Neural cell (in vitro differentiated cells): ENCODE results near the gene RHEX. TPM values are rescaled to one million over a fixed set of nuclear protein-coding genes. Genes with fewer than 3 reads are reported as not detected.

Experiments used
- H2AFZ ChIP-seq: fragments of 200-600, 300-800 bp; sonication (generic), shearing (Covaris generic); 2 replicates; pipeline ENCODE4 v1.6.0; 2014; ENCODE audit warnings: low read depth, mild to moderate bottlenecking, antibody characterized with exemption, low read length, moderate library complexity
- H3F3A ChIP-seq: fragments of 200-600 bp; shearing (Covaris generic); 2 replicates; pipeline ENCODE4 v1.6.1; 2016; ENCODE audit warnings: mild to moderate bottlenecking, moderate library complexity, mixed read lengths, antibody characterized with exemption, low read length; ENCODE audit not compliant: insufficient read depth, poor library complexity, severe bottlenecking
- H3K27ac ChIP-seq: fragments of 200-600, 300-800 bp; sonication (generic), shearing (Covaris generic); 2 replicates; pipeline ENCODE4 v1.5.1; 2014; ENCODE audit warnings: mild to moderate bottlenecking, low read length, moderate library complexity
- H3K27me3 ChIP-seq: fragments of 300-800, 200-600 bp; sonication (generic), shearing (Covaris generic); 2 replicates; pipeline ENCODE4 v1.6.0; 2014; ENCODE audit warnings: mild to moderate bottlenecking, low read depth, low read length, moderate library complexity; ENCODE audit not compliant: insufficient read depth
- H3K36me3 ChIP-seq: fragments of 300-800, 200-600 bp; sonication (generic), shearing (Covaris generic); 2 replicates; pipeline ENCODE4 v1.5.1; 2014; ENCODE audit warnings: mild to moderate bottlenecking, antibody characterized with exemption, low read length, moderate library complexity; ENCODE audit not compliant: insufficient read depth
- H3K4me2 ChIP-seq: fragments of 300-800, 200-600 bp; sonication (generic), shearing (Covaris generic); 2 replicates; pipeline ENCODE4 v1.6.0; 2014; ENCODE audit warnings: mild to moderate bottlenecking, low read length
- H3K4me3 ChIP-seq: fragments of 300-800, 200-600 bp; sonication (generic), shearing (Covaris generic); 2 replicates; pipeline ENCODE4 v1.5.1; 2014; ENCODE audit warnings: mild to moderate bottlenecking, low read length, moderate library complexity
- H3K79me2 ChIP-seq: fragments of 200-600 bp; shearing (Covaris generic); replicated peaks from 2 replicates; pipeline ENCODE4 v1.6.0; 2014; ENCODE audit warnings: mild to moderate bottlenecking, low read length, moderate library complexity; ENCODE audit not compliant: insufficient read depth
- H3K9ac ChIP-seq: fragments of 300-800, 200-600 bp; sonication (generic), shearing (Covaris generic); 2 replicates; pipeline ENCODE4 v1.6.1; 2016; ENCODE audit warnings: mild to moderate bottlenecking, low read length, mixed read lengths
- H3K9me2 ChIP-seq: fragments of 200-600 bp; shearing (Covaris generic); 2 replicates; pipeline ENCODE4 v1.6.1; 2016; ENCODE audit warnings: mild to moderate bottlenecking, low read length, mixed read lengths; ENCODE audit not compliant: insufficient read depth
- H3K9me3 ChIP-seq: fragments of 200-600, 300-800 bp; sonication (generic), shearing (Covaris generic); 2 replicates; pipeline ENCODE4 v1.6.1; 2016; ENCODE audit warnings: mild to moderate bottlenecking, mixed run types, low read length, moderate library complexity, mixed read lengths
- H4K20me1 ChIP-seq: fragments of 200-600 bp; shearing (Covaris generic); 2 replicates; pipeline ENCODE4 v1.6.1; 2016; ENCODE audit warnings: mild to moderate bottlenecking, mixed run types; ENCODE audit not compliant: insufficient read depth
- EP300 ChIP-seq: fragments of 450-650 bp; conservative IDR thresholded peaks from 2 replicates; pipeline ENCODE4 v1.6.1; 2014; ENCODE audit warnings: antibody characterized with exemption, mild to moderate bottlenecking, moderate library complexity; ENCODE audit not compliant: poor library complexity, severe bottlenecking
- EZH2 ChIP-seq: fragments of 200-600, 300-800 bp; shearing (Covaris generic), sonication (generic); IDR thresholded peaks from 2 replicates; pipeline ENCODE4 v1.6.1; 2014; ENCODE audit warnings: antibody characterized with exemption, low read length, borderline replicate concordance, mild to moderate bottlenecking; ENCODE audit not compliant: insufficient read depth, poor library complexity, severe bottlenecking
- MXI1 ChIP-seq: fragments of 450-650 bp; conservative IDR thresholded peaks from 2 replicates; pipeline ENCODE4 v1.6.1; 2014; ENCODE audit warnings: antibody characterized with exemption, mild to moderate bottlenecking; ENCODE audit not compliant: poor library complexity, severe bottlenecking
- POLR2AphosphoS5 ChIP-seq: IDR thresholded peaks from 2 replicates; pipeline ENCODE4 v1.6.1; 2012
- RAD21 ChIP-seq: fragments of 450-650 bp; conservative IDR thresholded peaks from 2 replicates; pipeline ENCODE4 v1.6.1; 2014; ENCODE audit warnings: antibody characterized with exemption, mild to moderate bottlenecking, moderate library complexity
- SMC3 ChIP-seq: fragments of 450-650 bp; conservative IDR thresholded peaks from 2 replicates; pipeline ENCODE4 v1.6.1; 2014; ENCODE audit warnings: antibody characterized with exemption, mild to moderate bottlenecking, moderate library complexity; ENCODE audit not compliant: poor library complexity
- TAF1 ChIP-seq: IDR thresholded peaks from 2 replicates; pipeline ENCODE4 v1.6.1; 2012; ENCODE audit warnings: low read depth
- polyA plus RNA-seq: library from polyadenylated mRNA; depleted of rRNA; stranded (reverse); fragments of >200 nt; gene quantifications from 2 replicates; pipeline ENCODE4 v1.2.3, GENCODE V29; 2014
- TF ChIP-seq, protein P1 (sequence below): IDR thresholded peaks from 2 replicates; pipeline ENCODE4 v1.6.1; 2012; ENCODE audit warnings: borderline replicate concordance
- TF ChIP-seq, protein P2 (sequence below): fragments of 450-650 bp; IDR thresholded peaks from 2 replicates; pipeline ENCODE4 v1.5.1; 2014; ENCODE audit warnings: antibody characterized with exemption, mild to moderate bottlenecking, moderate library complexity; ENCODE audit not compliant: poor library complexity, severe bottlenecking

The RHEX gene
- polyA plus RNA-seq, 1 donor from 2014 or later: not detected

DNA sequence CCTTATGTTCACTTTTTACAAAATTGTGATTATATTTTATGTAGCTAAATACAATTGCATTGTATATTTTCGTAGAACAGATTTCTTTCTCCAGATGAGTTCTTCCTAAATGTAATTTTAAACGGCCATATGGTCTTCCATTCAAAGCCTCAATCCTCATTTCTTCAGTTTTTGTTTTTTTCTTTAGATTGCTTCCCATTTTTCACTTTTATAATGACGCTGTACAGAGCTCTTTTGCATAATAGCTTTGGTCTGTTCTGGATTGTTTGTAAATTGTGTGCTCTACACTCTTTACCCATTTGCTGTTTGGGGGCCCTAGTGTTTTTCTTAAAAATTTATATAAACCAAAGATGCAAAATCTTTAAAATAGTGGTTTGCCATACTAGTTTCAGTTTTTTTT is 36.4 kb downstream of the RHEX start:
- Histone ChIP-seq H3K79me2 (no peaks in the 10 kb centered on the region), H3K36me3 (no peaks in the 10 kb centered on the region), H2AFZ (no peak overlapping the region), H3K9ac (no peak overlapping the region), H4K20me1 (no peaks in the 10 kb centered on the region), H3K27ac (no peak overlapping the region), H3K9me3 (no peaks in the 10 kb centered on the region), H3F3A (no peaks in the 10 kb centered on the region), H3K4me2 (no peak overlapping the region), H3K4me3 (no peak overlapping the region), H3K9me2 (no peaks in the 10 kb centered on the region), H3K27me3 (no peaks in the 10 kb centered on the region)
- TF ChIP-seq EZH2: no peak
- TF ChIP-seq, protein P1, sequence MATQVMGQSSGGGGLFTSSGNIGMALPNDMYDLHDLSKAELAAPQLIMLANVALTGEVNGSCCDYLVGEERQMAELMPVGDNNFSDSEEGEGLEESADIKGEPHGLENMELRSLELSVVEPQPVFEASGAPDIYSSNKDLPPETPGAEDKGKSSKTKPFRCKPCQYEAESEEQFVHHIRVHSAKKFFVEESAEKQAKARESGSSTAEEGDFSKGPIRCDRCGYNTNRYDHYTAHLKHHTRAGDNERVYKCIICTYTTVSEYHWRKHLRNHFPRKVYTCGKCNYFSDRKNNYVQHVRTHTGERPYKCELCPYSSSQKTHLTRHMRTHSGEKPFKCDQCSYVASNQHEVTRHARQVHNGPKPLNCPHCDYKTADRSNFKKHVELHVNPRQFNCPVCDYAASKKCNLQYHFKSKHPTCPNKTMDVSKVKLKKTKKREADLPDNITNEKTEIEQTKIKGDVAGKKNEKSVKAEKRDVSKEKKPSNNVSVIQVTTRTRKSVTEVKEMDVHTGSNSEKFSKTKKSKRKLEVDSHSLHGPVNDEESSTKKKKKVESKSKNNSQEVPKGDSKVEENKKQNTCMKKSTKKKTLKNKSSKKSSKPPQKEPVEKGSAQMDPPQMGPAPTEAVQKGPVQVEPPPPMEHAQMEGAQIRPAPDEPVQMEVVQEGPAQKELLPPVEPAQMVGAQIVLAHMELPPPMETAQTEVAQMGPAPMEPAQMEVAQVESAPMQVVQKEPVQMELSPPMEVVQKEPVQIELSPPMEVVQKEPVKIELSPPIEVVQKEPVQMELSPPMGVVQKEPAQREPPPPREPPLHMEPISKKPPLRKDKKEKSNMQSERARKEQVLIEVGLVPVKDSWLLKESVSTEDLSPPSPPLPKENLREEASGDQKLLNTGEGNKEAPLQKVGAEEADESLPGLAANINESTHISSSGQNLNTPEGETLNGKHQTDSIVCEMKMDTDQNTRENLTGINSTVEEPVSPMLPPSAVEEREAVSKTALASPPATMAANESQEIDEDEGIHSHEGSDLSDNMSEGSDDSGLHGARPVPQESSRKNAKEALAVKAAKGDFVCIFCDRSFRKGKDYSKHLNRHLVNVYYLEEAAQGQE: no peak
- no peak for TF ChIP-seq EP300
- TF ChIP-seq, protein P2, sequence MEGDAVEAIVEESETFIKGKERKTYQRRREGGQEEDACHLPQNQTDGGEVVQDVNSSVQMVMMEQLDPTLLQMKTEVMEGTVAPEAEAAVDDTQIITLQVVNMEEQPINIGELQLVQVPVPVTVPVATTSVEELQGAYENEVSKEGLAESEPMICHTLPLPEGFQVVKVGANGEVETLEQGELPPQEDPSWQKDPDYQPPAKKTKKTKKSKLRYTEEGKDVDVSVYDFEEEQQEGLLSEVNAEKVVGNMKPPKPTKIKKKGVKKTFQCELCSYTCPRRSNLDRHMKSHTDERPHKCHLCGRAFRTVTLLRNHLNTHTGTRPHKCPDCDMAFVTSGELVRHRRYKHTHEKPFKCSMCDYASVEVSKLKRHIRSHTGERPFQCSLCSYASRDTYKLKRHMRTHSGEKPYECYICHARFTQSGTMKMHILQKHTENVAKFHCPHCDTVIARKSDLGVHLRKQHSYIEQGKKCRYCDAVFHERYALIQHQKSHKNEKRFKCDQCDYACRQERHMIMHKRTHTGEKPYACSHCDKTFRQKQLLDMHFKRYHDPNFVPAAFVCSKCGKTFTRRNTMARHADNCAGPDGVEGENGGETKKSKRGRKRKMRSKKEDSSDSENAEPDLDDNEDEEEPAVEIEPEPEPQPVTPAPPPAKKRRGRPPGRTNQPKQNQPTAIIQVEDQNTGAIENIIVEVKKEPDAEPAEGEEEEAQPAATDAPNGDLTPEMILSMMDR: no peak
- TF ChIP-seq TAF1: no peak
- no peak for TF ChIP-seq POLR2AphosphoS5
- TF ChIP-seq SMC3: no peak
- no peak for TF ChIP-seq RAD21
- TF ChIP-seq MXI1: no peak

DNA sequence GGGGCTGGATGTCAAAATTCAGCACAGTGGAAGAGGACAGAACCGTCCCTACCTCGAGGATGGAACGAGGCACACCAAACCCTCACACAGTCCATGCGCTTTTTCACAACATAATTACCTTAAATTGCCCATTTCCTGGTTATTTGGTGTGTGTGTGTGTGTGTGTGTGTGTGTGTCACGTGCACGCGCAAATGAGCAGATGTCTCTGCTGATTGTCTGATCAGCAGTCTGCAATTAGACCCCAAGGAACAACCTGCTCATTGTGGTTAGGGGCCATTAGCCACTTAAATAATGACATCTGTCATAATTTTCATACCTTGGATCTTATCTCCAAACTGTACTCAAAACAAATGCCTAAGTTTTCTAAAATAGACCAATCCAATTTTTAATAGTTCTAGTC is 41.1 kb downstream of the RHEX start:
- Histone ChIP-seq H3K27me3 (no peaks in the 10 kb centered on the region), H3F3A (no peaks in the 10 kb centered on the region), H4K20me1 (no peaks in the 10 kb centered on the region), H3K9me2 (no peaks in the 10 kb centered on the region), H3K36me3 (no peaks in the 10 kb centered on the region), H3K4me2 (no peak overlapping the region), H2AFZ (no peak overlapping the region), H3K9me3 (no peaks in the 10 kb centered on the region), H3K9ac (no peak overlapping the region), H3K79me2 (no peaks in the 10 kb centered on the region), H3K27ac (no peak overlapping the region), H3K4me3 (no peak overlapping the region)
- TF ChIP-seq EZH2 (no peak), POLR2AphosphoS5 (no peak), RAD21 (no peak), EP300 (no peak), SMC3 (no peak), MXI1 (no peak), TAF1 (no peak)
- TF ChIP-seq, protein P1: no peak
- TF ChIP-seq, protein P2: no peak
